GM04504 (cell line): ENCODE data around the gene LRCH2.

Experiments used
- DNase-seq: peaks from one replicate; pipeline ENCODE4 v3.0.0-alpha.2; 2012; ENCODE audit warnings: low read depth

Gene LRCH2

GRCh38 chrX:115204040-115204439, 29.9 kb downstream of the LRCH2 start:
- DNase-seq = no peak

GRCh38 chrX:115192244-115192700, 41.6 kb downstream of the LRCH2 start:
- DNase-seq = no peak

DNA sequence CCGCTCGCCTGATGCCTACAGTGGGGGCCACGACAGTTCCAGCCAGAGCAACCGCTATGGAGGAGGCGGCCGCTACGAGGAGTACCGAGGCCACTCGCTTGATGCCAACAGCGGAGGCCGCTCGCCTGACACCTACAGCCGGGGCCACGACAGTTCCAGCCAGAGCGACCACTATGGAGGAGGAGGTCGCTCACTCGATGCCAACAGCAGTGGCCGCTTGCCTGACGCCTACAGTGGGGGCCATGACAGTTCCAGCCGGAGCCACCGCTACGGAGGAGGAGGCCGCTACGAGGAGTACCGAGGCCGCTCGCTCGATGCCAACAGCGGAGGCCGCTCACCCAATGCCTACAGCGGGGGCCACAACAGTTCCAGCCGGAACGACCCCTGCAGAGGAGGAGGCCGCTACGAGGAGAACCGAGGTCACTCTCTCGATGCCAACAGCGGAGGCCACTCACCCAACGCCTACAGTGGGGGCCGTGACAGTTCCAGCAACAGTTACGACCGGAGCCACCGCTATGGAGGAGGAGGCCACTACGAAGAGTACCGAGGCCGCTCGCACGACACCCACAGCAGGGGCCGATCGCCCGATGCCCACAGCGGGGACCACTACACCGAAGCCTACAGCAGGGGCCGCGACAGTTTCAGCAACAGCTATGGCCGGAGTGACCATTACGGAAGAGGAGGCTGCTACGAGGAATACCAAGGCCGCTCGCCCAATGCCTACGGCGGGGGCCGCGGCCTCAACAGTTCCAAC, 42.2 kb downstream of the LRCH2 start:
- no peak for DNase-seq

- no peak for DNase-seq
Measured at GRCh38 chrX:115190636-115191489, 43.0 kb downstream of the LRCH2 start.

- no peak for DNase-seq
Measured at GRCh38 chrX:115189646-115190635, 44.0 kb downstream of the LRCH2 start.

DNA sequence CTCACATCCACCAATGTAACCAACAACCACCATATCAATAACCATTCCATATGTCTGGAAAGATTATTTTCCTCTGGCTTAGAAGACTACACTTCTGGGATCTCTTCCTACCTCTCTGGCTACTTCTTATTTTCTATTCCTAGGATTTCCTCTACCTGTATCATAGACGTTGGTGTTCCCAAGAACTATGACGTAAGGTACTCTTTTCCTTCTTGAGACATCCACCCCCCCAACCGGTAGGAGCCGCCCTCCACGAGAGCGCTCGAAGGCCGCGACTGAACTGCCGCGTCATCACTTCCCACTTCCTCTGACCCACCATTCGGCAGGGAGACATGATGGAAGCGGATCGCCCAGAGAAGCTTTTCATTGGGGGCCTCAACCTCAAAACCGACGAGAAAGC, 44.8 kb downstream of the LRCH2 start, which contains the start of gene RBMXL3:
Gene RBMXL3, plus strand, starts transcription at position 301 of the 400 bp plus-strand sequence. Its CDS starts 32 bp downstream, at position 333.
- DNase-seq = no peak

DNA sequence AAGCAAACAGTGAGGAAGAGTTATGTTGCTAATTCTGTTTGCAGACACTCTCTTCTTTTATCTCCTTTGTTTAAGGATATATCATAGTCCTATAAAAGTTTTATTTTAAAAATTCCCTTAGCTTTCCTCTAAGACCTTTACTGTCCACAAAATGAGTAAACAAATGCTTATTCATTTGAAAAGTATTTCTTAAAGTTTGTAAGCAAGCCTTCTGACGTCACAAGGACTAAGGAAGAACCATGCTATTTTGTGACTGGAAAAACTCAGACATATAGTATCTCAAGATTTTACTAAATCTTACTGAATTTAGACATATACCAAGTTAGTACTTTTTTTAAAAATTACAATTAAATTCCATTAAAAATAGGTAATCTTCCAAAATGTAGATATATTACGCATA, 49.9 kb downstream of the LRCH2 start:
- peak; percentile 21 for DNase-seq

- DNase-seq = no peak
Measured at GRCh38 chrX:115178473-115178872, 55.4 kb downstream of the LRCH2 start.

GRCh38 chrX:115177932-115178331, 56.0 kb downstream of the LRCH2 start:
- DNase-seq = no peak

- DNase-seq = no peak
Measured at GRCh38 chrX:115174548-115174947, 59.3 kb downstream of the LRCH2 start.

DNA sequence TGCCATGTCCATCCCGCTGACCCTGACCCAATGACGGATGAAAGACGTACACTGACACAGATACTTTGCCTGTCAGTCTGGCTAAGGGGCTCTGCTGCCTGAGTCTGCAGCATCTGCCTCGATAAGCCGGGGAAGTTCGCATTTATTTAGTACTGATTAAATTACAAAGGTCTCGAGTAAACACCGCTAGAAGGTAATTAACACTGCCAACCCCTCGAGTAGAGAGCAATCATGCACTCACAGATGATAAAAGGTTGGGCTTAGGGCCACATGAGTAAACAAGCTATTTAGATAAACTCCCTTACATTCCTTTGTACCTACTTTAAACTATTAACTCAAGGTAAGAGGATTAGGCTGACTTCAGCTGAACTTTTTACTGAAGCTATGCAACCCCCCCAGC, 60.7 kb downstream of the LRCH2 start:
- no peak for DNase-seq

DNA sequence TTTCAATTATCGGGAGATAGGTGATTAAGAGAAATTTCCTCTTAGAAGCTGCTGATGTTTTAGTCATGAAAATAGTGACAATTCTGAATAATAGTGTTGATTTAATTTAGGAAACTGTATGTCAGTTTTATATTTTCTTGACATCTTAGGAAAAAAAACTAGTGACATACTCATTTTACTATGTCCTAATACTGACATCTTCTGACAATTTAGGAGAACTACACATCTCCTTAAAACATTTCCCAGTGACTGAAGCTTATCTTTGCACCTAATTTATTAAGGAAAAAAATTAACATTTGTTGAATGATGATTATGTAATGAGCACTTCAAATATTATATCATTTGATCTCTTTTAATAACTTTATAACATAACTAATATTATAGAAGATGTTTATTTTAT, 86.7 kb downstream of the LRCH2 start:
- DNase-seq = peak; percentile 1

DNA sequence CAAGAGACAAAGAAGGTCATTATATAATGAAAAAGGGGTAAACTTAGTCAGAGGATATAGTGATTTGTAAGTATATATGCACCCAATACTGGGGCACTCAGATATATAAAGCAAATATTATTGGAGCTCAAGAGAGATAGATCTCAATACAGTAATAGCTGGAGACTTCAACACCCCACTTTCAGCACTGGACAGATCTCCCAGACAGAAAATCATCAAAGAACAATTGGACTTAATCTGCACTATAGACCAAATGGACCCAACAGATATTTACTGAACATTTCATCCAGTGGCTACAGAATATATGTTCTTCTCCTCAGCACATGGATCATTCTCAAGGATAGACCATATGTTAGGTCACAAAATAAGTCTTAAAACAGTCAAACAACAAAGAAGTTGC, 91.8 kb downstream of the LRCH2 start:
- DNase-seq = no peak

DNA sequence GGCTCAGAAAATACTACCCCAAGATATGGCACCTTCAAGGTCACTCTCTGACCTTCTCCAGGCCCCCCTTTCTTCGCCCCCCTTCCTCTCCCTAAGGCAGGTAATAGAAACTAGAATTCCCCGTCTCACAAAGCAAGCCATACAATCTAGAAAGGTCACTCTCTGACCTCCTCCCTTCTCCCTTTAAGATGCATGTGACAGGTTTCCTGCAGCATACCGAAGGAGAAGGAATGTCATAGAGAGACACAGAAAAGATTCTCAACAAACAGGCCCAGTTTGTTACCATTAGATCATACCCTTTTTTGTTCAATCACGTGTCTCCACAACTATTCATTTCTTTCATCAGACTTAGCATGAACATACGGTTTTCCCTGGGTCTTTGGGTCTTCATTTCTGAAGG, 95.9 kb downstream of the LRCH2 start:
- DNase-seq = no peak

GRCh38 chrX:115134382-115134781, 99.5 kb downstream of the LRCH2 start:
- no peak for DNase-seq

- DNase-seq = no peak
Measured at GRCh38 chrX:115112411-115112810, 121.5 kb downstream of the LRCH2 start.

GRCh38 chrX:115098897-115099296, 135.0 kb downstream of the LRCH2 start:
- DNase-seq = no peak

DNA sequence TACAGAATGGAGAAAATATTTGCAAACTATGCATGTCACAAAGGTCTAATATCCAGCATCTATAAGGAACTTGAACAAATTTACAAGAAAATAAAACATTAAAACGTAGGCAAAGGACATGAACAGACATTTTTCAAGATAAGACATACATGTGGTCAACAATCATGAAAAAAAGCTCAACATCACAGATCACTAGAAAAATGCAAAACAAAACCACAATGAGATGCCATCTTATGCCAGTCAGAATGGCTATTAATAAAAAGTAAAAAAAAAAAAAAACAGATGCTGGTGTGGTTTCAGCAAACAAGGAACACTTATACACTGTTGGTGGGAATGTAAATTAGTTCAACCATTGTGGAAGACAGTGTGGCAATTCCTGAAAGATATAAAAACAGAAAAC, 140.7 kb downstream of the LRCH2 start:
- no peak for DNase-seq

- DNase-seq = no peak
Measured at GRCh38 chrX:115089419-115089818, 144.5 kb downstream of the LRCH2 start.

- DNase-seq = no peak
Measured at GRCh38 chrX:115068896-115069295, 165.0 kb downstream of the LRCH2 start.

GRCh38 chrX:115067812-115068211, 166.1 kb downstream of the LRCH2 start:
- DNase-seq = no peak

GRCh38 chrX:115065304-115065703, 168.6 kb downstream of the LRCH2 start:
- no peak for DNase-seq
